Esophagus muscularis mucosa (tissue), 4 donors: Measurements from ENCODE around the gene VSX1.

Source experiments
- CTCF ChIP-seq, 3 experiments: fragments of 200-600 bp in 2 of 3; fragments of 450-650 bp in 1 of 3; sonication (generic) in 2 of 3; IDR thresholded peaks; one replicate each; pipeline ENCODE4 v1.5.1; 2017 to 2019; ENCODE audit warnings: antibody characterized with exemption in 3 of 3, mild to moderate bottlenecking in 2 of 3, moderate library complexity in 1 of 3
- EP300 ChIP-seq: sonication (generic); formaldehyde crosslinking; IDR thresholded peaks from one replicate; pipeline ENCODE4 v1.6.1; 2017; ENCODE audit warnings: antibody characterized with exemption
- POLR2A ChIP-seq: fragments of 450-650 bp; IDR thresholded peaks from one replicate; pipeline ENCODE4 v1.6.1; 2017; ENCODE audit warnings: antibody characterized with exemption, moderate library complexity, mild to moderate bottlenecking, low read depth

- no peak for TF ChIP-seq POLR2A
- TF ChIP-seq CTCF (IDR thresholded peaks at IDR 0.05) = no peak
- no peak for TF ChIP-seq EP300
Measured at GRCh38 chr20:25056690-25057233, 25.2 kb downstream of the VSX1 start.
